ENCODE results near the gene GLI2. TPM values are rescaled to one million over a fixed set of nuclear protein-coding genes. Genes with fewer than 3 reads are reported as not detected.

Gene GLI2
- total RNA-seq, 1 experiment from 2014 or later, result 7.9 TPM

GRCh38 chr2:120769076-120769786, 33.6 kb downstream of the GLI2 start:
- DNase-seq (ENCODE audit: low read depth), result no peak

- no peak for DNase-seq (ENCODE audit: low read depth)
Measured at GRCh38 chr2:120769787-120770120, 34.1 kb downstream of the GLI2 start.

GRCh38 chr2:120770176-120770575, 34.5 kb downstream of the GLI2 start:
- no peak for DNase-seq (ENCODE audit: low read depth)

GRCh38 chr2:120770641-120771040, 35.0 kb downstream of the GLI2 start:
- DNase-seq (ENCODE audit: low read depth), result no peak

- peak; percentile 92 for DNase-seq (ENCODE audit: low read depth)
Measured at GRCh38 chr2:120771111-120771780, 35.6 kb downstream of the GLI2 start.

- DNase-seq (ENCODE audit: low read depth), result no peak
Measured at GRCh38 chr2:120771781-120772208, 36.1 kb downstream of the GLI2 start.

- no peak for DNase-seq (ENCODE audit: low read depth)
Measured at GRCh38 chr2:120772261-120772660, 36.6 kb downstream of the GLI2 start.

GRCh38 chr2:120773186-120773800, 37.6 kb downstream of the GLI2 start:
- DNase-seq (ENCODE audit: low read depth), result no peak

GRCh38 chr2:120774557-120775160, 39.0 kb downstream of the GLI2 start:
- DNase-seq (ENCODE audit: low read depth), result no peak

GRCh38 chr2:120775194-120775593, 39.5 kb downstream of the GLI2 start:
- no peak for DNase-seq (ENCODE audit: low read depth)

- DNase-seq (ENCODE audit: low read depth), result no peak
Measured at GRCh38 chr2:120775801-120776589, 40.3 kb downstream of the GLI2 start.

GRCh38 chr2:120776649-120777048, 41.0 kb downstream of the GLI2 start:
- no peak for DNase-seq (ENCODE audit: low read depth)

GRCh38 chr2:120777170-120777751, 41.6 kb downstream of the GLI2 start:
- DNase-seq (ENCODE audit: low read depth), result no peak

GRCh38 chr2:120777787-120778186, 42.1 kb downstream of the GLI2 start:
- DNase-seq (ENCODE audit: low read depth), result no peak

GRCh38 chr2:120778244-120778643, 42.6 kb downstream of the GLI2 start:
- peak; percentile 50 for DNase-seq (ENCODE audit: low read depth)

GRCh38 chr2:120779781-120780283, 44.2 kb downstream of the GLI2 start:
- peak; percentile 71 for DNase-seq (ENCODE audit: low read depth)

- no peak for DNase-seq (ENCODE audit: low read depth)
Measured at GRCh38 chr2:120780402-120780801, 44.7 kb downstream of the GLI2 start.

- DNase-seq (ENCODE audit: low read depth), result peak; percentile 68
Measured at GRCh38 chr2:120783371-120783791, 47.7 kb downstream of the GLI2 start.

- DNase-seq (ENCODE audit: low read depth), result no peak
Measured at GRCh38 chr2:120783969-120784372, 48.3 kb downstream of the GLI2 start.
